T-helper 22 cell (primary cell): ENCODE data around the gene RPN1.
"Not testable (repeated sequence)": the region's sequence is repeated elsewhere in the genome, so short reads cannot be mapped to it uniquely, and the experiment has no call there.

Source experiments
- DNase-seq: peaks from one replicate; pipeline ENCODE4 v3.0.0-alpha.2; 2020; ENCODE audit warnings: low read depth

Gene RPN1

GRCh38 chr3:128609294-128609693 lies 41.3 kb downstream of the RPN1 start:
- no peak for DNase-seq

GRCh38 chr3:128607710-128608048 lies 42.9 kb downstream of the RPN1 start:
- DNase-seq, result no peak

GRCh38 chr3:128606094-128606493 lies 44.5 kb downstream of the RPN1 start:
- no peak for DNase-seq

- DNase-seq, result no peak
These were observed 45.2 kb downstream of the RPN1 start for GRCh38 chr3:128605091-128606046.

- DNase-seq, result no peak
These were observed 46.5 kb downstream of the RPN1 start for GRCh38 chr3:128603811-128604775.

GRCh38 chr3:128603313-128603712 lies 47.3 kb downstream of the RPN1 start:
- no peak for DNase-seq

- no peak for DNase-seq
These were observed 51.5 kb downstream of the RPN1 start for GRCh38 chr3:128598884-128599664.

GRCh38 chr3:128597900-128598299 lies 52.7 kb downstream of the RPN1 start:
- DNase-seq, result no peak

- DNase-seq, result no peak
These were observed 57.8 kb downstream of the RPN1 start for GRCh38 chr3:128592864-128593263.

- no peak for DNase-seq
These were observed 58.7 kb downstream of the RPN1 start for GRCh38 chr3:128591738-128592426.

- DNase-seq, result no peak
These were observed 59.7 kb downstream of the RPN1 start for GRCh38 chr3:128590948-128591347.

GRCh38 chr3:128589985-128590384 lies 60.6 kb downstream of the RPN1 start:
- not testable (repeated sequence) for DNase-seq

- no peak for DNase-seq
These were observed 62.5 kb downstream of the RPN1 start for GRCh38 chr3:128588147-128588546.

GRCh38 chr3:128587391-128587790 lies 63.2 kb downstream of the RPN1 start:
- DNase-seq, result no peak

- not testable (repeated sequence) for DNase-seq
These were observed 63.7 kb downstream of the RPN1 start for GRCh38 chr3:128586932-128587331.

- DNase-seq, result not testable (repeated sequence)
These were observed 64.2 kb downstream of the RPN1 start for GRCh38 chr3:128586391-128586790.

- DNase-seq, result no peak
These were observed 64.6 kb downstream of the RPN1 start for GRCh38 chr3:128585974-128586373.

- no peak for DNase-seq
These were observed 65.4 kb downstream of the RPN1 start for GRCh38 chr3:128585189-128585588.

GRCh38 chr3:128584412-128585020 lies 66.1 kb downstream of the RPN1 start:
- no peak for DNase-seq

- no peak for DNase-seq
These were observed 69.1 kb downstream of the RPN1 start for GRCh38 chr3:128581566-128581965.

- no peak for DNase-seq
These were observed 70.7 kb downstream of the RPN1 start for GRCh38 chr3:128579927-128580326.
